ENCODE data around the gene CELF1.

DNA sequence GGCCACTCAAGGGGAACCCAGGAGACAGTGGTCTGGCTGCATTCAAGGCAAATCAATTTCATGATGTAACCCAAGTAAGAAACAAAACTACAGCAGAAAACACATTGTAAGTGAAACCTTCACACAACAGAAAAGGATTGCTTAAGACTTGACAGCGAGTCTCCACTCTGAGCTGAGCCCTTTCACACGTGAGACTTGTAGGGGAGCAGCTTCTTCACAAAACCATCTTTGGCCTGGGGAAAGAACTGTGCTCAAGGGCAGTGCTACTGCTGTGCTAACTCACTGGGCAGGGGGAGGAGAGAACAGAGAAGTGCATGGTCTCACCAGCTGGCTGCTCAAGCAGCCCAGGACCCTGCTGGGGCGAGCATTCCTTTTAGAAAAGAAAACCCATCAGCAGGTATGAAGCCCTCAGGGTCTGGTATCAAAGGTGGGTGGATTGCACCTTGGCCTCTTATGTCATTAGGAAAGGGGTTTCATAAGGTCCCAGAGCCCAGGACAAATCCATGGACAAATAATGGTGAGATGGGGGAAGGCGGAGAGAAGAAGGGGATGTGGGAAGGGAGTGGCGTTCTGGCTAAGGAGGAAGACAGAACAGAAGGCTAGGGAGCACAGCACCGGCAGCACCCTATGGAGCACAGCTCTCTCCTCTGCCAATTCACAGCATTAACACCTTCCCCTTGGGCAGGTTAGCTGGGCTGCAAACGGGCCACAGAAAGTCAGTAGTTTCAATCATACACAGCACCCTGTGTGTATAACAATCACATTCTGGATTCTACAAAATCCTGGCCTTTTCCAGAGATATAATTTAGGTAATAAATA is 83.4 kb downstream of the CELF1 start:
- TF ChIP-seq, protein P1, sequence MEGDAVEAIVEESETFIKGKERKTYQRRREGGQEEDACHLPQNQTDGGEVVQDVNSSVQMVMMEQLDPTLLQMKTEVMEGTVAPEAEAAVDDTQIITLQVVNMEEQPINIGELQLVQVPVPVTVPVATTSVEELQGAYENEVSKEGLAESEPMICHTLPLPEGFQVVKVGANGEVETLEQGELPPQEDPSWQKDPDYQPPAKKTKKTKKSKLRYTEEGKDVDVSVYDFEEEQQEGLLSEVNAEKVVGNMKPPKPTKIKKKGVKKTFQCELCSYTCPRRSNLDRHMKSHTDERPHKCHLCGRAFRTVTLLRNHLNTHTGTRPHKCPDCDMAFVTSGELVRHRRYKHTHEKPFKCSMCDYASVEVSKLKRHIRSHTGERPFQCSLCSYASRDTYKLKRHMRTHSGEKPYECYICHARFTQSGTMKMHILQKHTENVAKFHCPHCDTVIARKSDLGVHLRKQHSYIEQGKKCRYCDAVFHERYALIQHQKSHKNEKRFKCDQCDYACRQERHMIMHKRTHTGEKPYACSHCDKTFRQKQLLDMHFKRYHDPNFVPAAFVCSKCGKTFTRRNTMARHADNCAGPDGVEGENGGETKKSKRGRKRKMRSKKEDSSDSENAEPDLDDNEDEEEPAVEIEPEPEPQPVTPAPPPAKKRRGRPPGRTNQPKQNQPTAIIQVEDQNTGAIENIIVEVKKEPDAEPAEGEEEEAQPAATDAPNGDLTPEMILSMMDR (IDR thresholded peaks at IDR 0.05) = no peak
- no peak for TF ChIP-seq EP300 (IDR thresholded peaks at IDR 0.05; ENCODE audit: low read depth)
